Upper lobe of left lung (tissue), 6 donors: ENCODE data around the gene GSTA2. TPM values are rescaled to one million over a fixed set of nuclear protein-coding genes. Genes with fewer than 3 reads are reported as not detected.

Experiments
- ATAC-seq, 2 donors: fragments of 200-7000 bp; cut with Tn5 transposase; one replicate each; pipeline ENCODE4 v1.9.1; 2022; ENCODE audit warnings: mild to moderate bottlenecking in 2 of 2, moderate library complexity in 2 of 2; ENCODE audit not compliant: low FRiP score in 2 of 2
- DNase-seq, 2 donors: peaks; one replicate each; pipeline ENCODE4 v3.0.0-alpha.2; 2019 to 2020
- H3K27ac ChIP-seq, 4 donors: fragments of 200-600 bp; sonication (generic); one replicate each; pipeline ENCODE4 v1.5.1; 2016 to 2019
- H3K27me3 ChIP-seq, 4 donors: fragments of 200-600 bp; sonication (generic); one replicate each; pipeline ENCODE4 v1.5.1; 2017 to 2019
- H3K36me3 ChIP-seq, 4 donors: fragments of 200-600 bp; sonication (generic); one replicate each; pipeline ENCODE4 v1.5.1; 2016 to 2019
- H3K4me1 ChIP-seq, 4 donors: fragments of 200-600 bp; sonication (generic); one replicate each; pipeline ENCODE4 v1.5.1; 2018 to 2019
- H3K4me3 ChIP-seq, 4 donors: fragments of 200-600 bp; sonication (generic); one replicate each; pipeline ENCODE4 v1.5.1; 2017 to 2019; ENCODE audit warnings: mild to moderate bottlenecking in 2 of 4, moderate library complexity in 1 of 4
- H3K9me3 ChIP-seq, 4 donors: fragments of 200-600 bp; sonication (generic); one replicate each; pipeline ENCODE4 v1.5.1; 2018 to 2019
- EP300 ChIP-seq, 4 donors: sonication (generic); formaldehyde crosslinking; IDR thresholded peaks; one replicate each; pipeline ENCODE4 v1.5.1; 2017; ENCODE audit warnings: antibody characterized with exemption in 4 of 4, control low read depth in 2 of 4
- POLR2A ChIP-seq, 4 donors: fragments of 450-650 bp; IDR thresholded peaks; one replicate each; pipeline ENCODE4 v1.5.1; 2016 to 2017; ENCODE audit warnings: antibody characterized with exemption in 4 of 4, mild to moderate bottlenecking in 2 of 4
- POLR2AphosphoS5 ChIP-seq, 2 donors: sonication (generic); formaldehyde crosslinking; IDR thresholded peaks; one replicate each; pipeline ENCODE4 v1.5.1; 2017; ENCODE audit warnings: antibody characterized with exemption in 2 of 2
- total RNA-seq, 6 donors: library from RNA; depleted of rRNA in 4 of 6; stranded (reverse); fragments of >200 nt in 4 of 6; gene quantifications; one replicate each; pipeline versions ENCODE4 v1.1.0 to v1.2.1, GENCODE V29; 2016 to 2021
- TF ChIP-seq, protein P1 (sequence below), 6 experiments: fragments of 450-650 bp in 4 of 6; fragments of 200-600 bp in 2 of 6; sonication (generic) in 2 of 6; IDR thresholded peaks; one replicate each; pipeline ENCODE4 v1.5.1; 2016 to 2019; ENCODE audit warnings: antibody characterized with exemption in 6 of 6
- donor health status: DM: no; HTN: no; CAD: no; lungs with moderate emphysema.
- donor health status: DM: no; HTN: yes; CAD: no; lungs with severe emphysema.

GSTA2 gene
- total RNA-seq, 6 donors from 2014 or later, result 0.40 to 35.8 (median 1.6) TPM; not detected in 2

DNA sequence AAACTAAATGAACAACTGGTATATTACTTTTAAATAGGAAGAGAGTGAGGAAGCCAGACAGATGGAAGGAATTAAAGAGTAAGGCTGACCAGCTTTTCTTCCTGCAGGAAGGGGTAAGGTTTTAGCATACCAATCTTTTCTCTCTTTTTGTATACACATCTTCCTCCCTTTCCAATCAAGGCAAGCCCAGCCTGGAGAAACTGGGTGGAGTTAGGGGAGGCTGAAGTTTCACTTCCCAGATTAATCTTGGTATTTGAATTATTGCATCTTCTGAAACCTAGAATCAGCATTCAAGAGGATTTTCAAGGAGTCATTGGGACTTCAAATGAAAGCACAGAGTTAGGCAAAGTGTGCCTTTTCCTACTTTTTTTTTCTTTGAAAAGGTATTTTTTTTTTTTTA is 59.2 kb downstream of the GSTA2 start:
- no peak for DNase-seq
- no peaks in the 10 kb centered on the region for H3K36me3 ChIP-seq
- no peak overlapping the region for H3K27ac ChIP-seq
- no peaks in the 10 kb centered on the region for H3K27me3 ChIP-seq
- TF ChIP-seq POLR2AphosphoS5 (IDR thresholded peaks at IDR 0.05) (no peak), POLR2A (IDR thresholded peaks at IDR 0.05) (no peak), EP300 (IDR thresholded peaks at IDR 0.05) (no peak)
- TF ChIP-seq, protein P1, sequence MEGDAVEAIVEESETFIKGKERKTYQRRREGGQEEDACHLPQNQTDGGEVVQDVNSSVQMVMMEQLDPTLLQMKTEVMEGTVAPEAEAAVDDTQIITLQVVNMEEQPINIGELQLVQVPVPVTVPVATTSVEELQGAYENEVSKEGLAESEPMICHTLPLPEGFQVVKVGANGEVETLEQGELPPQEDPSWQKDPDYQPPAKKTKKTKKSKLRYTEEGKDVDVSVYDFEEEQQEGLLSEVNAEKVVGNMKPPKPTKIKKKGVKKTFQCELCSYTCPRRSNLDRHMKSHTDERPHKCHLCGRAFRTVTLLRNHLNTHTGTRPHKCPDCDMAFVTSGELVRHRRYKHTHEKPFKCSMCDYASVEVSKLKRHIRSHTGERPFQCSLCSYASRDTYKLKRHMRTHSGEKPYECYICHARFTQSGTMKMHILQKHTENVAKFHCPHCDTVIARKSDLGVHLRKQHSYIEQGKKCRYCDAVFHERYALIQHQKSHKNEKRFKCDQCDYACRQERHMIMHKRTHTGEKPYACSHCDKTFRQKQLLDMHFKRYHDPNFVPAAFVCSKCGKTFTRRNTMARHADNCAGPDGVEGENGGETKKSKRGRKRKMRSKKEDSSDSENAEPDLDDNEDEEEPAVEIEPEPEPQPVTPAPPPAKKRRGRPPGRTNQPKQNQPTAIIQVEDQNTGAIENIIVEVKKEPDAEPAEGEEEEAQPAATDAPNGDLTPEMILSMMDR (IDR thresholded peaks at IDR 0.05), result no peak
- peak in 1 of 2 donors; percentile 40 for ATAC-seq
- peaks cover 0 to 6% (median 0%) of the 10 kb centered on the region in 4 donors for H3K9me3 ChIP-seq
- no peaks in the 10 kb centered on the region for H3K4me1 ChIP-seq
- H3K4me3 ChIP-seq, result no peak overlapping the region

Other genes starting within 250 kb of the GSTA2 start
- gene TRAM2, start 186.4 kb downstream of the GSTA2 start, total RNA-seq, result 10 to 100 TPM in 5 of 6 donors, 1 to 10 TPM in 1; 9.4 to 26.8 (median 14.3) TPM
- 10 to 100 TPM in 4 of 6 donors, 1 to 10 TPM in 1, not detected in 1; 8.7 to 25.3 (median 14.3) TPM for gene TMEM14A, start 92.4 kb downstream of the GSTA2 start, total RNA-seq
- gene GSTA1, start 40.3 kb upstream of the GSTA2 start, total RNA-seq, result 10 to 100 TPM in 2 of 6 donors, 1 to 10 TPM in 4; 1.2 to 60.9 (median 8.3) TPM
- gene GSTA5, start 77.3 kb upstream of the GSTA2 start, total RNA-seq, result not detected
- 1 to 10 TPM in 1 of 6 donors, under 1 TPM in 4, not detected in 1; 0.46 to 2.0 (median 0.57) TPM for gene GSTA3, start 146.2 kb upstream of the GSTA2 start, total RNA-seq
- gene GSTA4, start 231.8 kb upstream of the GSTA2 start, total RNA-seq, result 100 to 1,000 TPM in 2 of 6 donors, 10 to 100 TPM in 4; 29.0 to 151 (median 80.8) TPM